ENCODE measurements around the gene KRT17.
"Not testable (repeated sequence)": the region's sequence is repeated elsewhere in the genome, so short reads cannot be mapped to it uniquely, and the experiment has no call there.

KRT17 gene

DNA sequence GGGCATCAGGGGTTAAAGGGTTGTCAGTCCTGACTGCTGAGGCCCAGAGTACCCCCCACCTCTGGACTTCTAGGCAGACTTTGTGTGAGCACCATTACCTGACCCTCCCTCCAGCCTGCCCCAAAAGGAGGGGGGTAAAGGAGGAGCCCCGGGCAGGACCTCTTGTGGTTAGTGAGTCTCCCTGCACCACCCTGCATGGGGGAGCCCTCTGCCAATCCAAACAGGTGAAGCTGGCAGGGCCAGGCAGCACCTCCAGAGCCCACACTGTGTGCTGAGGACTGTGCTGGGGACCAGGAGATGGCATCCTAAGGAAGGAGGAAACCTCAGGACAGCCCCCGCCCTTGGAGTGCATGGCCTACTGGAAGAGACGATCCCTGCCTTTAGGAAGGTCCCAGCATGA lies 35.1 kb downstream of the KRT17 start:
- no peak for DNase-seq

DNA sequence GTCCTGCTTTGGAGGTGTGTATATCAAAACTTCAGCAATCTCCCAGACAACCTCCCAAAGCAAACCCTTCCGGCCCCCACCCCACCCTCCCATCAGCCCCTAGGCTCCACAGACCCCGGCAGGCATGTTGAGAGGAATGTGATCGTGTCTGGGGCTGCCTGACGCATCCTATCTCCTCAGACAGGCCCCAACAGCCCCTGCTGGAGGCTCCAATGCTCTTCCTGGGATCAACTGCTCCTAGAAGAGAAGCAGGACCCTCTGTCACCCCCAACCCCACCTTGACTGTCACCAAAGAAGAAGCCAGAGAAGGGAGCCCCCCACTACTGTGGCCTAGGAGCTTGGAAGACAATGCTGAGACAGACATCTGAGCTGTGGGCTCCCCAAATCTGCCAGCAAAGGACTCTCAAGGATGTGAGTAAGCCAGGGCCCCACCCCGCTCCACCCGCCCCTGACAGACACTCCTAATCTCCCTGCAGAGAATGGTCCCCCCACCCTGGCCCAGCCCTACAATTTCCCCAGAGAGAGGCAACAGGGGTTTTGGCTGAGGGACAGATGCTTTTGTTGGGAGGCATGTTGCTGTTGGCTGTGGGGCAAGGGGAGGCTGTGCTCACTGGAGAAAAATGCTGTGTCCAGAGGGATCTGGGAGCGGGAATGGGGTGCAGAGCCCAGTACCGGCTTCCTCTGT lies 36.1 kb downstream of the KRT17 start:
- no peak for DNase-seq

- DNase-seq, result no peak
Observed at GRCh38 chr17:41586863-41587495, 37.4 kb downstream of the KRT17 start, which contains the start of gene KRT14. TSS of gene KRT14 (minus strand) at chr17:41586895. CDS start at chr17:41586834, 61 bp downstream.

- DNase-seq, result no peak
Observed at GRCh38 chr17:41585301-41586056, 38.9 kb downstream of the KRT17 start.

GRCh38 chr17:41584331-41584927 lies 39.9 kb downstream of the KRT17 start:
- DNase-seq, result not testable (repeated sequence)

GRCh38 chr17:41583137-41584127 lies 40.9 kb downstream of the KRT17 start:
- DNase-seq, result no peak

DNA sequence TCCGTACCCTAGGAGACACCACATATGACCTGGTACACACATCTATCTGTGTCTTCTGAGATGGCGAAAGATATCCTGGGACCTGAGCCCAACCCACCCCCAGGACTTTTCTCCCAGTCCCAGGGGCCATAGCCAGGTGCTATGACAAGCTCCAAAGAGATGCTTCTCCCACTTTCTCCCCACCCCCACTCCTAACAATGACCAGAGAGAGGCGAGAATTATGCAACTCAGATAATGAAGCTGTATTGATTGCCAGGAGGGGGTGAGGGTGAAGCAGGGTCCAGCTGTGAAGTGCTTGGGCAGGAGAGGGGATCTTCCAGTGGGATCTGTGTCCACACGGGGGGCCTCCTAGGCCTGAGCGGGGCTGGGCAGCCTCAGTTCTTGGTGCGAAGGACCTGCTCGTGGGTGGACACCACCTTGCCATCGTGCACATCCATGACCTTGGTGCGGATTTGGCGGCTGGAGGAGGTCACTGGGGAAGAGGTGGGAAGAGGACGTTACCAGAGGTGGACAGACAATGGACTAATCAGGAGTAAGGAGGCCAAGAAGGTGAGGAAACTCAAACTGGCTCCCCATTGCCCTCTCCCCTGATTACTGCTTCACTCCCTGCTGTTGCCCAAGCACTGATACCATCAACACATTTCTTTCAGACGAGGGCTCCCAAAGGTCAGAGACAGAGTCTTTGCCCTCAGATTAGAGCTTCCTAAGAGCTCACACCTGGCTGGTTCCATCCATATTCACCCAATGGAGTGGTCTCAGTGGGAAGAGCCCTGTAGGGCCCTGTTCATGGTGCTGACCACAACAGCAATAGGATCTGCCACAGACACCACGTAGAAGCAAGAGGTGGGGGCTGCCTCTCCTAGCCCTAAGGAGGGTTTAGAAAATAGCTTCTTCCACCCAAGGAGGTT lies 42.1 kb downstream of the KRT17 start:
- not testable (repeated sequence) for DNase-seq

DNA sequence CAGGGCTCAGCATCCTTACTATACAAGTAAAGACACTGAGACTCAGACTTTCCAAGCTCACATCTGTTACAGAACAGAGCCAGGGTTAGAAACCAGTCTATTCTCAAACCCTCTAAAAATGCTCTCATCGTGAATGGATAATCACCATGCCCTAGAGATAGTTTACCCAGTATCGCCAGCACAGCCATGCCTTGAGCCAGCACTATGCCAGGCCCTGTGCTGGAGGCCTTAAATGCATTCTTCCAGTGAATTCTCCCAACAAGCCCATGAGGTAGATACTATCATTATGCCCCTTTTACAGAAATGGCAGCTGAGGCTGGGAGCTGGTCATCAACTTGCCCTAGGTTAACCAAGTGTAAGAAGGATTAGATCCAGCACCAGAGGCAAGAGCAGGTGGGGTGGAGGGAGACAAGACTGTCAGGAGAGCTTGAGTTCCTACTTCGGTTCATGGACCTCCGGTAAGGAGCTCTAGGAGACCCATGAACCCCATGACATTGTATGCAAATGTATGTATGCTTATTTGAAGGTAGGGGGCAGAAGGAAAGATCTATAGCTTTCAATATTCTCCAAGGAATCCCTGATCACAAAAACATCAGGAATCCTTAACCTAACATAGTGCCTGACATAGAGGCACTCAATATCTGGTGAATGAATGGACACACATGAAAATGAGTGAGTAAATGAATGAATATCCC lies 42.9 kb downstream of the KRT17 start:
- no peak for DNase-seq

GRCh38 chr17:41580687-41581365 lies 43.5 kb downstream of the KRT17 start:
- no peak for DNase-seq

- DNase-seq, result no peak
Observed at GRCh38 chr17:41580244-41580575, 44.2 kb downstream of the KRT17 start.

- peak; percentile 85 for DNase-seq
Observed at GRCh38 chr17:41579484-41580243, 44.7 kb downstream of the KRT17 start.

GRCh38 chr17:41578971-41579370 lies 45.4 kb downstream of the KRT17 start:
- DNase-seq, result no peak

- DNase-seq, result no peak
Observed at GRCh38 chr17:41578538-41578937, 45.8 kb downstream of the KRT17 start.

GRCh38 chr17:41576740-41577139 lies 47.6 kb downstream of the KRT17 start:
- not testable (repeated sequence) for DNase-seq

DNA sequence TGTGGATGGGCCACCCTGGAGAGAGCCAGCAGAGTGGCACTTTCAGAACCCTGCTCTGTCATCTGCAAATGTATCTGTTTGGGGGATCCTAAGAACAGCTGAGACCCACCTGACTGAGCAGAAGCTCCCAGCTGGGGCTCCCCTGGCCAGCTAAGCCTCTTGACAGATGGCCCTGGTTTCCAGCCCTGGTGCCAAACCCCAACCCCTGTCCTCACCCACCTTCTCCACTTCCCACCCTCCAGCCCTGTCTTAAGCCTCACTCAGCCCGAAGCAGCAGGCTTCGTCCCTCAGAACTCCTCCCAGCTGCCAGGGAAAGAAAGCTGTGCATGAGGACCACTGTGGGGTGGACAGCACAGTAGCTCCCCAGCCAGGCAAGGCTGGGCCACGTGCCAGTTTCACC lies 49.0 kb downstream of the KRT17 start:
- DNase-seq, result no peak

DNA sequence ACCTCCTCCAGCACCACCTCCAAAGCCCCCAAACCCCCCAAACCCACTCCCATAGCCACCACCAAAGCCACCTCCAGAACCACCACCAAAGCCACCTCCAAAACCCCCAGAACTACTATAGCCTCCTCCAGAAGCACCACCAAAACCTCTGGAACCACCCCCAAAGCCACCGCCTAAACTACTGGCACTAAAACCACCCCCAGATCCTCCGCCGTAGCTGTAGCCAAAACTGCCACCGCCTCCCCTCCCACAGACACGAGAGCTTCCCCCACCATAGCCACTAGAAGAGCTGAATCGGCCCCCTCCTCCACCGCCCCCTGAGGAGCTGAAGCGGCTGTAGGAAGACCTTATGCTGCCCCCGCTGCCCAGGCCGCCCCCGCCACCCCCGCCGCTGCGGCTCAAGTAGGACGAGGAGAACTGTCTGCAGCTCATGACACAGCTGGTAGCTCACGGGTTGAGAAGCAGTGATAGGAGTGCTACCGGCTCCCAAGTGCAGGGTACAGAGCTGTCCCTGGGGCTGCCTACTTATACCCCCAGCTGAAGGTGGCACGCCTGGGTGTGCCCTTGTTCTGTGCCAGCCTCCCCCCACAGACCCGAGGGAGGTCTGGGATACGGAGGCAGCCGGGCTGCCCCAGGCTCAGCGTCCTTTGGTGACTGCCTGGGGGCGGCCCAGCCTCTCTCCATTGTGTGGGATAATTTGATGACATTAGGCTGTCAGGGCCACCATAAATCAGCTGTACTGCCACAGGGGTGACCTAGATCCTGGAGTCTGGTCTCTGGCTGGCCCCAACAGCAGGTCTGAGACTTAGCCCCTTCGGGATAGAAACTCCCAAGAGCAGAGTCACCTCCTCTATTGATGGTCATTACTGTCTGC lies 52.6 kb downstream of the KRT17 start, which contains the start of gene KRT9:
Gene KRT9, minus strand, starts transcription at position 499 of the 874 bp plus-strand sequence. Its CDS starts 67 bp downstream, at position 432.
- peak; percentile 47 for DNase-seq
